H1 (cell line): ENCODE results near the gene CYP2C9.

Source experiments
- ATF2 ChIP-seq: IDR thresholded peaks from 2 replicates; pipeline ENCODE4 v1.6.1; 2012; ENCODE audit warnings: low read length, inconsistent platforms
- EGR1 ChIP-seq: IDR thresholded peaks from 2 replicates; pipeline ENCODE4 v1.6.1; 2011; ENCODE audit warnings: low read depth, low read length, borderline replicate concordance
- JUN ChIP-seq: IDR thresholded peaks from 2 replicates; pipeline ENCODE4 v1.6.1; 2011; ENCODE audit warnings: low read depth, mild to moderate bottlenecking, improper control_type of control experiment, low read length
- NRF1 ChIP-seq: IDR thresholded peaks from 2 replicates; pipeline ENCODE4 v1.6.1; 2011; ENCODE audit warnings: mild to moderate bottlenecking, low read depth, low read length, improper control_type of control experiment
- SP4 ChIP-seq: IDR thresholded peaks from 2 replicates; pipeline ENCODE4 v1.6.1; 2012; ENCODE audit warnings: low read length, inconsistent platforms
- TAF1 ChIP-seq: IDR thresholded peaks from 2 replicates; pipeline ENCODE4 v1.6.1; 2011; ENCODE audit warnings: mild to moderate bottlenecking, low read depth, low read length
- TAF7 ChIP-seq: optimal IDR thresholded peaks from 2 replicates; pipeline ENCODE3; 2011; ENCODE audit warnings: low read depth, mild to moderate bottlenecking, inconsistent platforms, low read length, moderate library complexity, borderline replicate concordance
- TBP ChIP-seq: IDR thresholded peaks from 2 replicates; pipeline ENCODE4 v1.6.1; 2011; ENCODE audit warnings: low read depth, low read length, improper control_type of control experiment
- ZNF274 ChIP-seq: IDR thresholded peaks from 2 replicates; pipeline ENCODE4 v1.7.0; 2012; ENCODE audit warnings: low read length, borderline replicate concordance; ENCODE audit errors: extremely low read depth
- TF ChIP-seq, protein P1 (sequence below), 3 experiments: IDR thresholded peaks; 1 replicate in 2 of 3; 2 replicates in 1 of 3; pipeline versions ENCODE4 v1.5.1 to v1.6.1; 2011; ENCODE audit warnings: low read length in 3 of 3, mild to moderate bottlenecking in 3 of 3, inconsistent platforms in 2 of 3, low read depth in 1 of 3, moderate library complexity in 1 of 3; ENCODE audit not compliant: insufficient read depth in 1 of 3; ENCODE audit errors: control extremely low read depth in 1 of 3

DNA sequence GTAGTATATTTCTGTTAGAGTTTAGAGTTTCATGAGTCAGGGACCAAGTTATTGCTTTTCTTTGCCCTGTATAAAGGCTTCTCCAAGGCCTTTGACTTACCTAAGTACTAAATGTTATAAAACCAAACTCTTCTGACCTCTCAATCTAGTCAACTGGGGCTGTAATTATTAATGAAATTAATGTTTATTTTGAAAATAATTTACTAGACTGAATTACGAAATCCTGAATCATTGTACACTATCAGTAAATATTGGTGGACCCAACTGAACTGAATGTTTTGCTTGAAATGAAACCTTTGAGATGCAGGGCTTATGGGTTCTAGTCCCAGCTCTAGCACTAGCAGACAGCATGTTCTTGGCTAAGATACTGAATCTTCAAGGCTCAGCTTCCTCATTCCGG, 1.7 kb upstream of the CYP2C9 start:
- TF ChIP-seq, protein P1, sequence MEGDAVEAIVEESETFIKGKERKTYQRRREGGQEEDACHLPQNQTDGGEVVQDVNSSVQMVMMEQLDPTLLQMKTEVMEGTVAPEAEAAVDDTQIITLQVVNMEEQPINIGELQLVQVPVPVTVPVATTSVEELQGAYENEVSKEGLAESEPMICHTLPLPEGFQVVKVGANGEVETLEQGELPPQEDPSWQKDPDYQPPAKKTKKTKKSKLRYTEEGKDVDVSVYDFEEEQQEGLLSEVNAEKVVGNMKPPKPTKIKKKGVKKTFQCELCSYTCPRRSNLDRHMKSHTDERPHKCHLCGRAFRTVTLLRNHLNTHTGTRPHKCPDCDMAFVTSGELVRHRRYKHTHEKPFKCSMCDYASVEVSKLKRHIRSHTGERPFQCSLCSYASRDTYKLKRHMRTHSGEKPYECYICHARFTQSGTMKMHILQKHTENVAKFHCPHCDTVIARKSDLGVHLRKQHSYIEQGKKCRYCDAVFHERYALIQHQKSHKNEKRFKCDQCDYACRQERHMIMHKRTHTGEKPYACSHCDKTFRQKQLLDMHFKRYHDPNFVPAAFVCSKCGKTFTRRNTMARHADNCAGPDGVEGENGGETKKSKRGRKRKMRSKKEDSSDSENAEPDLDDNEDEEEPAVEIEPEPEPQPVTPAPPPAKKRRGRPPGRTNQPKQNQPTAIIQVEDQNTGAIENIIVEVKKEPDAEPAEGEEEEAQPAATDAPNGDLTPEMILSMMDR (IDR thresholded peaks at IDR 0.05; ENCODE audit: control extremely low read depth in 1 of 3, insufficient read depth in 1 of 3, low read depth in 1 of 3, low read length in 3 of 3), result no peak
- no peak for TF ChIP-seq ATF2
- no peak for TF ChIP-seq NRF1
- TF ChIP-seq TAF7, result no peak
- no peak for TF ChIP-seq EGR1
- no peak for TF ChIP-seq ZNF274
- TF ChIP-seq TBP, result no peak
- no peak for TF ChIP-seq SP4
- no peak for TF ChIP-seq TAF1
- no peak for TF ChIP-seq JUN
